ENCODE measurements around the gene PDXK.

Gene PDXK

DNA sequence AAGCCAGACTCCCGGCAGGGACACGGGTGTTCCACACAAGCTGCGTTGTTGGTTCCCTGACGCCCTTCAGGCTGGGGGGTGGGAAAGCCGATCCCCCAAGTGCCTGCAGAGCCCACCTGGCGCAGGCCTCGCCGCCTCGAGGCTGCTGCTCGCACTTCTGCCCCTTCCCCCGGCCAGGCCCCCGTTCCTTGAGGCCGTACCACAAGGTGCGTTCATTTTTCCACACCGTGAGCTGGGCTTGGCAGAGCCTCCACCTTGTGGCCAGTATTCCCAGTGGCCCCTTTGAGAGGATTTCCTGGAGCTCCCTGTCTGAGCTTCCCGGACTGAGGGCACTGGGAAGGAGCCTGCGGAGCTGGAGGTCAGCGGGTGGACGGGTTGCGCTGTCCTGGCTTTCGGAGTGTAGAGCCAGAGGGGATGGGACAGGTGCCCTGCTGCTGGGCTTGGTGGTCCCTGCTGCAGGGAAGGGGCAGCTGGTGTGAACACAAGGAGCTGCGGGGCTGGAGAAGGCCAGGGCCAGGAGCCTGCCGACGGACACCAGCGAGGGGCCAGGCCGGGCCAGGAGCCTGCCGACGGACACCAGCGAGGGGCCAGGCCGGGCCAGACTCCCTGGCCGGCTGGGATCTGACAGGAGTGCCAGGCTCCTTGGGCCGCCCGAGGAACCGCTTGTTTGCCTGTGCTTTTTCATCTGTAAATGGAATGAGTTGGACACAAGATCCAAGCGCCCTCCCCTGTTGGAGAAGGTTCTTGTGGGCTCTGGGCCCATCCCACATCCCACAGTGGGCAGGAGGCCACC, 18.4 kb downstream of the PDXK start:
- DNase-seq (ENCODE audit: low read depth): no peak
- no peak overlapping the region for H3K4me3 ChIP-seq (ENCODE audit: control insufficient read depth, low read depth, low read length)
- TF ChIP-seq, protein P1, sequence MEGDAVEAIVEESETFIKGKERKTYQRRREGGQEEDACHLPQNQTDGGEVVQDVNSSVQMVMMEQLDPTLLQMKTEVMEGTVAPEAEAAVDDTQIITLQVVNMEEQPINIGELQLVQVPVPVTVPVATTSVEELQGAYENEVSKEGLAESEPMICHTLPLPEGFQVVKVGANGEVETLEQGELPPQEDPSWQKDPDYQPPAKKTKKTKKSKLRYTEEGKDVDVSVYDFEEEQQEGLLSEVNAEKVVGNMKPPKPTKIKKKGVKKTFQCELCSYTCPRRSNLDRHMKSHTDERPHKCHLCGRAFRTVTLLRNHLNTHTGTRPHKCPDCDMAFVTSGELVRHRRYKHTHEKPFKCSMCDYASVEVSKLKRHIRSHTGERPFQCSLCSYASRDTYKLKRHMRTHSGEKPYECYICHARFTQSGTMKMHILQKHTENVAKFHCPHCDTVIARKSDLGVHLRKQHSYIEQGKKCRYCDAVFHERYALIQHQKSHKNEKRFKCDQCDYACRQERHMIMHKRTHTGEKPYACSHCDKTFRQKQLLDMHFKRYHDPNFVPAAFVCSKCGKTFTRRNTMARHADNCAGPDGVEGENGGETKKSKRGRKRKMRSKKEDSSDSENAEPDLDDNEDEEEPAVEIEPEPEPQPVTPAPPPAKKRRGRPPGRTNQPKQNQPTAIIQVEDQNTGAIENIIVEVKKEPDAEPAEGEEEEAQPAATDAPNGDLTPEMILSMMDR (conservative IDR thresholded peaks at IDR 0.05; ENCODE audit: control insufficient read depth, insufficient read depth, low read depth, low read length): no peak

DNA sequence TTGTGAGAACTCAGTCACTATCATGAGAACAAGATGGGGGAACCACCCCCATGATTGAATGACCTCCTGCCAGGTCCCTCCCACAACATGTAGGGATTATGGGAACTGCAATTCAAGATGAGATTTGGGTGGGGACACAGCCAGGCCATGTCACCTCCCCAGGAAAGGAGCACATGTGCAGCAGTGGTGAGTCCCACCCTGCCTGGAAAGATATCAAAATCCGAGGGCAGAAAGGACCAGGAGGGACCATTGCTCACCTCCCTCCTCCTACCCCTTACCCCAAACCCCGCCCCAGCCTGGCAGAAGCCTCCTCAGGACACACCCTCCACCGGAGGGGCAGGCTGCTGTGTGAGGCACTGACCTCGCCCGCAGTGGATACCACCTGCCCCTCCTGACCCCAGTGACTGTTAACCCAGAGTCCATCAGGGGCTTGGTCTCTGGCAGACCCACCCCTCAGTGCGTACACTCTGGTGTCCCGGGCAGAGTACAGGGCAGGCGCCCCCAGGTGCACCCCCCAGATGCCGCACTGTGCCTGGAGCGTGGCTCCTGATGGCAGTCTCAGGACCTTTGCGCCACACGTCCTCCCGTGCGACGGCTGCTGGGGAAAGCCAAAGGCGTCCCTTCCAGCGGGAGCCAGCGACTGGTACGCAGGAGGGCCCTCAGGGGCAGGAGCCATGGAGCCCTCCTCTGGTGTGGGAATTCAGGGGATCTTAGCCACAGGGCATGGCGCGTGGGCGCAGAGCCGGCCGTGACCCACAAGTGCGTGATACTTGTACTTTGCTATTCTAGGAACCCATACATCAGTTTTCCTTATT, 20.9 kb downstream of the PDXK start:
- DNase-seq (ENCODE audit: low read depth): no peak
- TF ChIP-seq, protein P1 (conservative IDR thresholded peaks at IDR 0.05; ENCODE audit: control insufficient read depth, insufficient read depth, low read depth, low read length): no peak
- no peak overlapping the region for H3K4me3 ChIP-seq (ENCODE audit: control insufficient read depth, low read depth, low read length)

DNA sequence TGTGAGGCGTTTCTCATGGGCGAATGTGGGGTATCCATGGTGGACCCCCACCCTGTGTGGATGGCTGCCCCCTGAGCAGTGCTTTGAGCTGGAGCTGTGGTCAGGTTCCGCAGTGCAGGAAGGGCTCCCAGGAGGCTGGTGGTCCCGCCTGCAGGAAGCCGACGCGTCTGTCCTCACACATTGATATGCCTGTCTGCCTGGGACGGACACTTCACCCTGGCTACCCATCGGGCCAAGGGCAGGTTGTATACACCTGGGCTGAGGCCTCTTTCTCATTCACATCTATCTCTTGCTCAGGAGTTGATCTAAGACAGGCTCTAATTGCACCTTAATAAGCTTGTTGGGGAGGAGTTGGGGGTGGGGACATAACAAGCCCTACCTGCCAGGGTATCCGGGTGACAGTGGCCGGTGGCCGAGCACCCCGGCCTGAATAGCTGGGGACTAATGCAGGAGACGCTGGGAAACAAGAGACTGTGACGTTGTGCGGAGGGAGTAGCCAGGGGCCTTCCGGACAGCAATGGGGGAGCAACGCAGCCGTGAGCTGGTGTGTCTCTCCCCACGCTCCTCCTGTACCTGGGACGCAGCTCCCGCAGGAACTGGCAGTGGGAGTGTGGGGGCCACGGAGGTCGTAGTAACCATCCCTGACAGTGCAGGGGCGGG, 21.7 kb downstream of the PDXK start:
- TF ChIP-seq, protein P1 (conservative IDR thresholded peaks at IDR 0.05; ENCODE audit: control insufficient read depth, insufficient read depth, low read depth, low read length): no peak
- no peak overlapping the region for H3K4me3 ChIP-seq (ENCODE audit: control insufficient read depth, low read depth, low read length)
- peak; percentile 45 for DNase-seq (ENCODE audit: low read depth)

DNA sequence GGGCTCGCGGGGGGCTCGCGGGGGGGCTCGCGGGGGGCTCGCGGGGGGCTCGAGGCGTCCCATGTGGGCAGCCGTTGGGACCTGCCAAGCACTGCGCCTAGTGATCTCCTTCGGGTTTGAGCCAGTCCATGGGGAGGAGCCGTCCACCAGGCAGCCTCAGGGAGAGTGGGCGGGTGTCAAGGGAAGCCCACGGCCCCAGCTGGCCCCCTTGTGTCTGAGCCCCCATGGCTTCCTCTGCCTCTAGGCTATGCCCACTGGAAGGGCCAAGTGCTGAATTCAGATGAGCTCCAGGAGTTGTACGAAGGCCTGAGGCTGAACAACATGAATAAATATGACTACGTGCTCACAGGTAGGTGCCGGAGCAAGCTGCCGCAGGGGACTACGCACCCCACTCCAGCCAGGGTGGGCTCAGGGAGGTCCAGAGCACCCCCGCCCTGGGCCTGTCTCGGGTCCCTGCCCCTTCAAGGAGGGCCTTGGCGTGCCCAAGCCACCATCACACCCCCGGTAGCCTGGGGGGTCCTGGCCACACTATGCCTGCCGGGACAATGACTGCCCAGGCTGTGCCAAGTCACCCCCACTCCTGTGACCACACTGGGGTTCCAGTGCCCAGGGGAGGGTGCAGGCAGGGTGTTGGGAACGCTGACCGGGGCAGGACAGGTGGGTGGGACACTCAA, 22.6 kb downstream of the PDXK start:
- TF ChIP-seq, protein P1 (conservative IDR thresholded peaks at IDR 0.05; ENCODE audit: control insufficient read depth, insufficient read depth, low read depth, low read length): no peak
- no peak for DNase-seq (ENCODE audit: low read depth)
- no peak overlapping the region for H3K4me3 ChIP-seq (ENCODE audit: control insufficient read depth, low read depth, low read length)

DNA sequence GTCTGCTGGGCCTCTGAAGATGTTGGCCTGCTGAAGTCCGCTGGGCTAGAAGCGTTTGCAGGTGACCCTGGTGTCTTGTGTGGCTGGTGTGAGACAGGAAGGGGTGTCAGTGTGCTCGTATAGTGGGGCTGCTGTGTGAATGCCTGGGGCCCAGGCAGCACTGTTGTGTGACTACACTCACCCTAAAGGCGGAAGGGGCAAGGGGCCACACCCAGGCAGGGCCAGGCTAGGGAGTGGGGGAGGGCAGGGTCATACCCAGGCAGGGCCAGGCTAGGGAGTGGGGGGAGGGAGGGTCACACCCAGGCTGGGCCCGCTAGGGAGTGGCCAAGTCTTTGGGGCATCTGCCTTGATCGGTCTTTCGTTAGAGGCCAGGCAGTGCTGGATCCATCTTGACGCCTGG, 25.0 kb downstream of the PDXK start:
- DNase-seq (ENCODE audit: low read depth): no peak
- TF ChIP-seq, protein P1 (conservative IDR thresholded peaks at IDR 0.05; ENCODE audit: control insufficient read depth, insufficient read depth, low read depth, low read length): no peak
- no peak overlapping the region for H3K4me3 ChIP-seq (ENCODE audit: control insufficient read depth, low read depth, low read length)

DNA sequence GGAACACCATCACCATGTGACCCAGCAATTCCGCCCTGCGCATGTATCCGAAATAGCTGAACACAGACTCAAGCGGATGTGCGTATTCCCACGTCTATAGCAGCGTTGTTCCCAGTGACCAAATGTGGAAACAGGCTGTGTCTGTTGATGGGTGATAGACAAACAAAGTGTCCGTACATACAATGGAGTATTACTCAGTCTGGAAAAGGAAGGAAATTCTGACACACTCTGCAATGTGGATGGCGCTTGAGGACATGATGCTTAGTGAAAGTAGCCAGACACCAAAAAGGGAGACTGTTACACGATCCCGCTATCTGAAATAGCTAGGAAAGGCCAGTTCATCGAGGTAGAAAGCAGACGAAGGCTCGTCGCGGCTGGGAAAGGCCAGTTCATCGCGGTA, 25.8 kb downstream of the PDXK start:
- no peak overlapping the region for H3K4me3 ChIP-seq (ENCODE audit: control insufficient read depth, low read depth, low read length)
- no peak for DNase-seq (ENCODE audit: low read depth)
- TF ChIP-seq, protein P1 (conservative IDR thresholded peaks at IDR 0.05; ENCODE audit: control insufficient read depth, insufficient read depth, low read depth, low read length): no peak
